Kidney (tissue), 14 donors: ENCODE measurements around the gene ADAT3. TPM values are rescaled to one million over a fixed set of nuclear protein-coding genes. Genes with fewer than 3 reads are reported as not detected.

ENCODE experiments used
- DNase-seq, 5 donors: peaks; one replicate each; pipeline ENCODE4 v3.0.0-alpha.2; 2013 to 2020
- FAIRE-seq: peaks from 2 replicates; lab custom pipeline; 2012; peaks lifted over from hg19 to GRCh38; lab: Jason Lieb, UNC
- H3K27ac ChIP-seq, 2 donors: one replicate each; pipeline ENCODE4 v1.7.0; 2013; ENCODE audit warnings: low read depth in 2 of 2, low read length in 2 of 2, inconsistent platforms in 1 of 2
- H3K27me3 ChIP-seq: one replicate; pipeline ENCODE4 v1.7.1; 2013; ENCODE audit warnings: low read length, inconsistent platforms; ENCODE audit not compliant: control insufficient read depth, insufficient read depth
- H3K36me3 ChIP-seq, 3 donors: one replicate each; pipeline versions ENCODE4 v1.7.0 to v1.7.1; 2013; ENCODE audit warnings: low read length in 3 of 3, control low read depth in 1 of 3, inconsistent platforms in 1 of 3; ENCODE audit not compliant: insufficient read depth in 3 of 3, control insufficient read depth in 2 of 3
- H3K4me1 ChIP-seq, 3 donors: one replicate each; pipeline versions ENCODE4 v1.7.0 to v1.7.1; 2013; ENCODE audit warnings: low read length in 3 of 3, inconsistent platforms in 1 of 3, low read depth in 1 of 3; ENCODE audit not compliant: control insufficient read depth in 2 of 3, insufficient read depth in 2 of 3
- H3K4me3 ChIP-seq, 3 donors: one replicate each; pipeline versions ENCODE4 v1.7.0 to v1.8.1; 2013; ENCODE audit warnings: low read length in 3 of 3, control low read depth in 1 of 3, inconsistent platforms in 1 of 3
- H3K9ac ChIP-seq, 3 donors: one replicate each; pipeline versions ENCODE4 v1.7.0 to v1.7.1; 2013; ENCODE audit warnings: low read length in 3 of 3, control low read depth in 1 of 3, inconsistent platforms in 1 of 3
- H3K9me3 ChIP-seq, 3 donors: one replicate each; pipeline versions ENCODE4 v1.7.0 to v1.7.1; 2013; ENCODE audit warnings: low read length in 3 of 3, control low read depth in 1 of 3, inconsistent platforms in 1 of 3; ENCODE audit not compliant: control insufficient read depth in 2 of 3, insufficient read depth in 1 of 3
- intact Hi-C: fragments of 100-400 bp; cut with DNase I; formaldehyde crosslinking; loops from one replicate; pipeline ENCODE4 v1.11.1; 2022
- polyA plus RNA-seq: library from polyadenylated mRNA; stranded (reverse); fragments of 350-450 nt; fragmentation: Illumina TruSeq; extraction: RNeasy Lipid Tissue Mini Kit (QIAGEN cat#74804); gene quantifications from one replicate; pipeline ENCODE4 v1.2.3, GENCODE V29; 2014; ENCODE audit warnings: low read depth, low replicate concordance; ENCODE audit not compliant: insufficient read depth
- total RNA-seq: library from RNA; stranded (reverse); fragmentation: NEBNext Ultra II Directional; extraction: Animal tissue kit (Norgen Biotek cat#: 25700); gene quantifications from one replicate; pipeline ENCODE4 v1.2.1, GENCODE V29; 2021
- TF ChIP-seq, protein P1 (sequence below): IDR thresholded peaks from 3 replicates; pipeline ENCODE4 v1.5.1; 2012; ENCODE audit warnings: mild to moderate bottlenecking, moderate library complexity, borderline replicate concordance; ENCODE audit not compliant: insufficient read depth; ENCODE audit errors: extremely low read depth
- donor health status: control.
- donor health status: control.
- donor health status: control.
- donor health status: control.
- donor health status: control.
- donor health status: DM: yes; HTN: yes; CAD: no.
- donor health status: Normal renal cell carcinoma (clear cell type).

The ADAT3 gene
- total and polyA plus RNA-seq, 2 donors from 2014 or later: 6.1 to 10.3 TPM

GRCh38 chr19:1917146-1917545 is 11.9 kb downstream of the ADAT3 start:
- TF ChIP-seq, protein P1, sequence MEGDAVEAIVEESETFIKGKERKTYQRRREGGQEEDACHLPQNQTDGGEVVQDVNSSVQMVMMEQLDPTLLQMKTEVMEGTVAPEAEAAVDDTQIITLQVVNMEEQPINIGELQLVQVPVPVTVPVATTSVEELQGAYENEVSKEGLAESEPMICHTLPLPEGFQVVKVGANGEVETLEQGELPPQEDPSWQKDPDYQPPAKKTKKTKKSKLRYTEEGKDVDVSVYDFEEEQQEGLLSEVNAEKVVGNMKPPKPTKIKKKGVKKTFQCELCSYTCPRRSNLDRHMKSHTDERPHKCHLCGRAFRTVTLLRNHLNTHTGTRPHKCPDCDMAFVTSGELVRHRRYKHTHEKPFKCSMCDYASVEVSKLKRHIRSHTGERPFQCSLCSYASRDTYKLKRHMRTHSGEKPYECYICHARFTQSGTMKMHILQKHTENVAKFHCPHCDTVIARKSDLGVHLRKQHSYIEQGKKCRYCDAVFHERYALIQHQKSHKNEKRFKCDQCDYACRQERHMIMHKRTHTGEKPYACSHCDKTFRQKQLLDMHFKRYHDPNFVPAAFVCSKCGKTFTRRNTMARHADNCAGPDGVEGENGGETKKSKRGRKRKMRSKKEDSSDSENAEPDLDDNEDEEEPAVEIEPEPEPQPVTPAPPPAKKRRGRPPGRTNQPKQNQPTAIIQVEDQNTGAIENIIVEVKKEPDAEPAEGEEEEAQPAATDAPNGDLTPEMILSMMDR: no peak
- H3K4me1 ChIP-seq: peaks cover 0 to 6% (median 0%) of the 10 kb centered on the region in 3 donors
- DNase-seq: no peak
- H3K4me3 ChIP-seq: no peak overlapping the region
- peaks cover 0 to 7% (median 3%) of the 10 kb centered on the region in 3 donors for H3K36me3 ChIP-seq
- H3K9ac ChIP-seq: no peak overlapping the region
- intact Hi-C loops: no loop called here
- H3K27ac ChIP-seq: no peak overlapping the region
- FAIRE-seq: no peak
- H3K27me3 ChIP-seq: no peaks in the 10 kb centered on the region
- H3K9me3 ChIP-seq: no peaks in the 10 kb centered on the region

GRCh38 chr19:1917926-1918325 is 12.7 kb downstream of the ADAT3 start:
- FAIRE-seq: no peak
- H3K9me3 ChIP-seq: no peaks in the 10 kb centered on the region
- TF ChIP-seq, protein P1: no peak

GRCh38 chr19:1918975-1919374 is 13.8 kb downstream of the ADAT3 start:
- Histone ChIP-seq H3K4me1 (no peaks in the 10 kb centered on the region), H3K9ac (no peak overlapping the region), H3K36me3 (peaks cover 2 to 11% (median 9%) of the 10 kb centered on the region in 3 donors), H3K4me3 (no peak overlapping the region), H3K9me3 (no peaks in the 10 kb centered on the region), H3K27me3 (no peaks in the 10 kb centered on the region), H3K27ac (no peak overlapping the region)
- intact Hi-C loops: no loop called here
- FAIRE-seq: no peak
- DNase-seq: no peak
- TF ChIP-seq, protein P1: no peak

More at GRCh38 chr19:1917926-1918325, 12.7 kb downstream of the ADAT3 start:
- H3K27ac ChIP-seq: no peak overlapping the region
- H3K4me1 ChIP-seq: peaks cover 0 to 6% (median 0%) of the 10 kb centered on the region in 3 donors
- no peak overlapping the region for H3K4me3 ChIP-seq
- intact Hi-C loops: no loop called here
- H3K27me3 ChIP-seq: no peaks in the 10 kb centered on the region
- peaks cover 2 to 11% (median 7%) of the 10 kb centered on the region in 3 donors for H3K36me3 ChIP-seq
- no peak for DNase-seq
- no peak overlapping the region for H3K9ac ChIP-seq

DNA sequence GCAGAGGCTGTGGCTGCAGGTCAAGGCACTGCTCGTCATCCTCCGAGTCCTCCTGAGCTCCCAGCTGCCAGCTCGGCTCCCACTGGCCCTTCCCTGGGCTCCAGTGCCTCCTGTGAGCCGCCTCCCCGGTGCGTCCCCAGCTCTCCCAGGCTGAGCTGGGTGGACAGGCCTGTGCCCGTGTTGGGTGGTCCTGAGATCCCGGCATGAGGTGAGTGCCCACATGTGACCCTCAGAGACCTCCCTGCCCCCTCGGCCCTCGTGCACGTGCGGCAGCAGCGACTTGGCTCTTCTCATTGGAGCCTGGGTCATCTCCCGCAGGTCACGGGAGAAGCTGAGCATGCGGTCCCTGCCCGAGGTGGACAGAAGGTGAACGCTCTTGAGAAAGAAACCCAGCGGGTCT is 15.4 kb downstream of the ADAT3 start:
- Histone ChIP-seq H3K4me1 (no peaks in the 10 kb centered on the region), H3K9me3 (no peaks in the 10 kb centered on the region), H3K36me3 (peaks cover 2 to 16% (median 9%) of the 10 kb centered on the region in 3 donors), H3K9ac (no peak overlapping the region), H3K27ac (no peak overlapping the region), H3K27me3 (no peaks in the 10 kb centered on the region), H3K4me3 (no peak overlapping the region)
- no peak for FAIRE-seq
- no peak for DNase-seq
- intact Hi-C loops: no loop called here
- TF ChIP-seq, protein P1: no peak
